Kidney (tissue), 14 donors: Measurements from ENCODE around the gene KIAA1671. TPM values are rescaled to one million over a fixed set of nuclear protein-coding genes. Genes with fewer than 3 reads are reported as not detected.

Experiments used
- DNase-seq, 5 donors: peaks; one replicate each; pipeline ENCODE4 v3.0.0-alpha.2; 2013 to 2020
- FAIRE-seq: peaks from 2 replicates; lab custom pipeline; 2012; peaks lifted over from hg19 to GRCh38; lab: Jason Lieb, UNC
- H3K27ac ChIP-seq, 2 donors: one replicate each; pipeline ENCODE4 v1.7.0; 2013; ENCODE audit warnings: low read depth in 2 of 2, low read length in 2 of 2, inconsistent platforms in 1 of 2
- H3K27me3 ChIP-seq: one replicate; pipeline ENCODE4 v1.7.1; 2013; ENCODE audit warnings: low read length, inconsistent platforms; ENCODE audit not compliant: control insufficient read depth, insufficient read depth
- H3K36me3 ChIP-seq, 3 donors: one replicate each; pipeline versions ENCODE4 v1.7.0 to v1.7.1; 2013; ENCODE audit warnings: low read length in 3 of 3, control low read depth in 1 of 3, inconsistent platforms in 1 of 3; ENCODE audit not compliant: insufficient read depth in 3 of 3, control insufficient read depth in 2 of 3
- H3K4me1 ChIP-seq, 3 donors: one replicate each; pipeline versions ENCODE4 v1.7.0 to v1.7.1; 2013; ENCODE audit warnings: low read length in 3 of 3, inconsistent platforms in 1 of 3, low read depth in 1 of 3; ENCODE audit not compliant: control insufficient read depth in 2 of 3, insufficient read depth in 2 of 3
- H3K4me3 ChIP-seq, 3 donors: one replicate each; pipeline versions ENCODE4 v1.7.0 to v1.8.1; 2013; ENCODE audit warnings: low read length in 3 of 3, control low read depth in 1 of 3, inconsistent platforms in 1 of 3
- H3K9ac ChIP-seq, 3 donors: one replicate each; pipeline versions ENCODE4 v1.7.0 to v1.7.1; 2013; ENCODE audit warnings: low read length in 3 of 3, control low read depth in 1 of 3, inconsistent platforms in 1 of 3
- H3K9me3 ChIP-seq, 3 donors: one replicate each; pipeline versions ENCODE4 v1.7.0 to v1.7.1; 2013; ENCODE audit warnings: low read length in 3 of 3, control low read depth in 1 of 3, inconsistent platforms in 1 of 3; ENCODE audit not compliant: control insufficient read depth in 2 of 3, insufficient read depth in 1 of 3
- intact Hi-C: fragments of 100-400 bp; cut with DNase I; formaldehyde crosslinking; loops from one replicate; pipeline ENCODE4 v1.11.1; 2022
- polyA plus RNA-seq: library from polyadenylated mRNA; stranded (reverse); fragments of 350-450 nt; fragmentation: Illumina TruSeq; extraction: RNeasy Lipid Tissue Mini Kit (QIAGEN cat#74804); gene quantifications from one replicate; pipeline ENCODE4 v1.2.3, GENCODE V29; 2014; ENCODE audit warnings: low read depth, low replicate concordance; ENCODE audit not compliant: insufficient read depth
- total RNA-seq: library from RNA; stranded (reverse); fragmentation: NEBNext Ultra II Directional; extraction: Animal tissue kit (Norgen Biotek cat#: 25700); gene quantifications from one replicate; pipeline ENCODE4 v1.2.1, GENCODE V29; 2021
- TF ChIP-seq, protein P1 (sequence below): IDR thresholded peaks from 3 replicates; pipeline ENCODE4 v1.5.1; 2012; ENCODE audit warnings: mild to moderate bottlenecking, moderate library complexity, borderline replicate concordance; ENCODE audit not compliant: insufficient read depth; ENCODE audit errors: extremely low read depth
- donor health status: control.
- donor health status: control.
- donor health status: control.
- donor health status: control.
- donor health status: control.
- donor health status: DM: yes; HTN: yes; CAD: no.
- donor health status: Normal renal cell carcinoma (clear cell type).

The KIAA1671 gene
- total and polyA plus RNA-seq, 2 donors from 2014 or later, result 7.3 to 65.2 TPM

DNA sequence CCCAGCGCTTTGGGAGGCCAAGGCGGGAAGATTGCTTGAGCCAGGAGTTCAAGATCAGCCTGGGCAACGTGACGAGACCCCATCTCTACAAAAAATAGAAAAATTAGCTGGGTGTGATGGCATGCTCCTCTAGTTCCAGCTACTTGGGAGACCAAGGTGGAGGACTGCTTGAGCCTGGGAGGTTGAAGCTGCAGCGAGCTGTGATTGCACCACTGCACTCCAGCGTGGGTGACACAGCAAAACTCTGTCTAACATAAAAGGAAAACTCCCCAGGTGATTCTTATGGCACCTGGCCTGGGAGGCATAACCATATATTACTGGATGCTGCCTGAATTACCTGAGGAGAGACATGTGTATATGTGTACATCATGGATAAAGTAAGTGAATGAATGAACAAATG is 29.1 kb downstream of the KIAA1671 start:
- Histone ChIP-seq H3K4me3 (no peak overlapping the region), H3K9me3 (no peaks in the 10 kb centered on the region), H3K36me3 (no peaks in the 10 kb centered on the region), H3K27ac (no peak overlapping the region), H3K9ac (no peak overlapping the region), H3K4me1 (peaks cover 0 to 18% (median 9%) of the 10 kb centered on the region in 3 donors), H3K27me3 (no peaks in the 10 kb centered on the region)
- TF ChIP-seq, protein P1, sequence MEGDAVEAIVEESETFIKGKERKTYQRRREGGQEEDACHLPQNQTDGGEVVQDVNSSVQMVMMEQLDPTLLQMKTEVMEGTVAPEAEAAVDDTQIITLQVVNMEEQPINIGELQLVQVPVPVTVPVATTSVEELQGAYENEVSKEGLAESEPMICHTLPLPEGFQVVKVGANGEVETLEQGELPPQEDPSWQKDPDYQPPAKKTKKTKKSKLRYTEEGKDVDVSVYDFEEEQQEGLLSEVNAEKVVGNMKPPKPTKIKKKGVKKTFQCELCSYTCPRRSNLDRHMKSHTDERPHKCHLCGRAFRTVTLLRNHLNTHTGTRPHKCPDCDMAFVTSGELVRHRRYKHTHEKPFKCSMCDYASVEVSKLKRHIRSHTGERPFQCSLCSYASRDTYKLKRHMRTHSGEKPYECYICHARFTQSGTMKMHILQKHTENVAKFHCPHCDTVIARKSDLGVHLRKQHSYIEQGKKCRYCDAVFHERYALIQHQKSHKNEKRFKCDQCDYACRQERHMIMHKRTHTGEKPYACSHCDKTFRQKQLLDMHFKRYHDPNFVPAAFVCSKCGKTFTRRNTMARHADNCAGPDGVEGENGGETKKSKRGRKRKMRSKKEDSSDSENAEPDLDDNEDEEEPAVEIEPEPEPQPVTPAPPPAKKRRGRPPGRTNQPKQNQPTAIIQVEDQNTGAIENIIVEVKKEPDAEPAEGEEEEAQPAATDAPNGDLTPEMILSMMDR, result no peak
- intact Hi-C loops, result no loop called here
- FAIRE-seq, result no peak
- no peak for DNase-seq

DNA sequence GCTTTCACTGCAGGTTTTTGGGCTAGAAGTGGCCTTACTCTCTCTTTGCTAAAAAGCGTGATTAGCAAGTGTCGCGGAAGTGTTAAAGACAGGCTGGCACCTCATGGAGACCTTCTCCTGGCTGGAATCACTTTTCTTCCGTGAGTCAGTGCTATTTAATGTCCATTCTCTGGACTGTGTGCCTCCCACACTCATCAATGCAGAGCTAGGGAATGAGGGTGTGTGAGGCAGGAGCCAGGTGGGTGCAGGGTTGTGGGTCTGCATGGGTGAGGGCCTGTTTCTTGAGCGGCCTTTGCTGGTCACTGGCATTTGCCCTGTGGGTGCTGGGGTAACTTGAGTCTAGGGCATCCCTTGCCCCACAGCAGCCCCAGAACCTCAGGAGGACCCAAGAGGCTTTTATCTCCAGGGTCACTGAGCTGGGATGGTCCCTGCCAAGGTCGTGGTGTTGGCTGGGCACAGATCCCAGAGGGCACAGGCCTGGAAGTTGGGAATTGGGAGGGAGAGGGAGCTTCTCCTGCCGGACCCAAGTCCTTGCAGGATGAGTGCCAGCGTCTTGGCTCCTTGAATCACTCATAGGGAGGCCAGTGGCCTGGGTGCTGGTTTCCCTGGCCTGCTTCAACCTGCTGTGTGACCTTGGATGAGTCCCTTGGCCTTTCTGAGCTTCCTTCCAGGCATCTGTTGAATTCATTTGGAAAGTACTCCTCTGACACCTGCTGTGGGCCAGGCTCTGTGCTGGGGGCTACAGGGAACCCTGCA is 30.0 kb downstream of the KIAA1671 start:
- Histone ChIP-seq H3K36me3 (no peaks in the 10 kb centered on the region), H3K4me1 (peaks cover 0 to 10% (median 9%) of the 10 kb centered on the region in 3 donors), H3K27ac (peak overlapping the region in 1 of 2 donors; percentile 7), H3K4me3 (no peak overlapping the region), H3K9ac (no peak overlapping the region), H3K9me3 (no peaks in the 10 kb centered on the region), H3K27me3 (no peaks in the 10 kb centered on the region)
- TF ChIP-seq, protein P1, result no peak
- DNase-seq, result no peak
- intact Hi-C loops, result no loop called here
- FAIRE-seq, result no peak

DNA sequence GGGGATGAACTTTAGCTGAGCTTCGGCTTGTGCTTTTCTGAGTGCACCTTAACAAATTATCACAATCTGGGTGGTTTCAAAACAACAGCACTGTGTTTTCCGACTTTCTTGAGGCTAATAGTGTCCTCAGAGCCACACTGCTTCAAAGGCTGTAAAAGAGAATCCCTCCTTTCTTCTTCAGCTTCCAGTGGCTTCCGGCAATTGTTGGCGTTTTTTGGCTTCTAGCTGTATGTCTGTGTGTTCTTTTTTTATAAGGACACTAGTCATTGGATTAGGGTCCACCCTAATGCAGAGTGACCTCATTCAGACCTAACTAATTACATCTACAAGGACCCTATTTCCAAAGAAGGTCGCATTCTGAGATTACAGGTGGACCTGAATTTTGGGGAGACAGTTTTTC is 30.6 kb downstream of the KIAA1671 start:
- Histone ChIP-seq H3K4me1 (peaks cover 0 to 5% (median 3%) of the 10 kb centered on the region in 3 donors), H3K27ac (peak overlapping the region in 1 of 2 donors; percentile 7), H3K27me3 (no peaks in the 10 kb centered on the region), H3K9ac (no peak overlapping the region), H3K36me3 (no peaks in the 10 kb centered on the region), H3K9me3 (no peaks in the 10 kb centered on the region), H3K4me3 (no peak overlapping the region)
- no peak for FAIRE-seq
- DNase-seq, result peak in 1 of 5 donors; percentile 36
- intact Hi-C loops, result no loop called here
- TF ChIP-seq, protein P1, result no peak

DNA sequence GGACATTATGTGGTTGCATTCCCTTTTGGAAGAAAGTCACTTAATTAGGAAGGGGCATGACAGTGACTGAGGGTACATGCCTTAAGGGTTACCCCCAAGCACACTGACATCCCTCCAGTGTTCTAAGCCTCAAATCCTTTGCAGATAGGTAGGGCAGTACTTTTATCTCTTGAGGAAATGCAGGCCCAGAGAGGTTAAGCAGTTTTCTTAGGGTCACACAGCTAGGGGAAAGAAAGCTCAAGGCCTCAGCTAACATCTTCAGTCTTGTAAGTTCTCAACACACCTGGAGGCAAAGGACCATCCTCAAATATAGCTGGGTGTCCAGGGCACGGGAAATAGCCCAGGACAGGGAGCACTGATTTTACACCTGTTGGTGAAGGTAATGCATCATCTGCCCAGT is 31.6 kb downstream of the KIAA1671 start:
- FAIRE-seq, result no peak
- no peak overlapping the region for H3K9ac ChIP-seq
- intact Hi-C loops, result no loop called here
- H3K9me3 ChIP-seq, result no peaks in the 10 kb centered on the region
- DNase-seq, result no peak
- H3K4me3 ChIP-seq, result no peak overlapping the region
- H3K27me3 ChIP-seq, result no peaks in the 10 kb centered on the region
- TF ChIP-seq, protein P1, result no peak
- peaks cover 0 to 5% (median 0%) of the 10 kb centered on the region in 3 donors for H3K4me1 ChIP-seq
- H3K36me3 ChIP-seq, result no peaks in the 10 kb centered on the region
- no peak overlapping the region for H3K27ac ChIP-seq
